ENCODE data around the gene PRG3.
"Not testable (repeated sequence)": the region's sequence is repeated elsewhere in the genome, so short reads cannot be mapped to it uniquely, and the experiment has no call there.

Gene PRG3

GRCh38 chr11:57409321-57410100, 28.6 kb upstream of the PRG3 start:
- H3K27ac ChIP-seq (ENCODE audit: insufficient read depth, low read length, poor library complexity, severe bottlenecking) = no peak overlapping the region
- peaks cover 15% of the 10 kb centered on the region for H3K36me3 ChIP-seq (ENCODE audit: control insufficient read depth, insufficient read depth, low read length)
- no peaks in the 10 kb centered on the region for H3K27me3 ChIP-seq (replicated peaks; ENCODE audit: control insufficient read depth, insufficient read depth, low read length, poor library complexity, severe bottlenecking)

GRCh38 chr11:57408771-57409170, 27.8 kb upstream of the PRG3 start:
- no peaks in the 10 kb centered on the region for H3K9me3 ChIP-seq (ENCODE audit: control insufficient read depth, low read length)
- peaks cover 10% of the 10 kb centered on the region for H3K36me3 ChIP-seq (ENCODE audit: control insufficient read depth, insufficient read depth, low read length)
- no peaks in the 10 kb centered on the region for H3K4me1 ChIP-seq (ENCODE audit: control insufficient read depth, insufficient read depth, low read length, poor library complexity, severe bottlenecking)
- H3K27me3 ChIP-seq (replicated peaks; ENCODE audit: control insufficient read depth, insufficient read depth, low read length, poor library complexity, severe bottlenecking) = no peaks in the 10 kb centered on the region
- DNase-seq = no peak
- H3K27ac ChIP-seq (ENCODE audit: insufficient read depth, low read length, poor library complexity, severe bottlenecking) = no peak overlapping the region
- H3K4me3 ChIP-seq (ENCODE audit: insufficient read depth, low read depth, low read length, poor library complexity, severe bottlenecking) = no peak overlapping the region

More at GRCh38 chr11:57409321-57410100, 28.6 kb upstream of the PRG3 start:
- no peak for DNase-seq
- H3K9me3 ChIP-seq (ENCODE audit: control insufficient read depth, low read length) = no peaks in the 10 kb centered on the region
- H3K4me1 ChIP-seq (ENCODE audit: control insufficient read depth, insufficient read depth, low read length, poor library complexity, severe bottlenecking) = no peaks in the 10 kb centered on the region
- H3K4me3 ChIP-seq (ENCODE audit: insufficient read depth, low read depth, low read length, poor library complexity, severe bottlenecking) = no peak overlapping the region

GRCh38 chr11:57407941-57408475, 27.1 kb upstream of the PRG3 start:
- H3K27me3 ChIP-seq (replicated peaks; ENCODE audit: control insufficient read depth, insufficient read depth, low read length, poor library complexity, severe bottlenecking) = no peaks in the 10 kb centered on the region
- no peak overlapping the region for H3K4me3 ChIP-seq (ENCODE audit: insufficient read depth, low read depth, low read length, poor library complexity, severe bottlenecking)
- H3K4me1 ChIP-seq (ENCODE audit: control insufficient read depth, insufficient read depth, low read length, poor library complexity, severe bottlenecking) = no peaks in the 10 kb centered on the region
- no peak overlapping the region for H3K27ac ChIP-seq (ENCODE audit: insufficient read depth, low read length, poor library complexity, severe bottlenecking)
- H3K9me3 ChIP-seq (ENCODE audit: control insufficient read depth, low read length) = no peaks in the 10 kb centered on the region
- no peak for DNase-seq
- peaks cover 8% of the 10 kb centered on the region for H3K36me3 ChIP-seq (ENCODE audit: control insufficient read depth, insufficient read depth, low read length)

GRCh38 chr11:57407010-57407920, 26.3 kb upstream of the PRG3 start:
- no peaks in the 10 kb centered on the region for H3K27me3 ChIP-seq (replicated peaks; ENCODE audit: control insufficient read depth, insufficient read depth, low read length, poor library complexity, severe bottlenecking)
- H3K4me1 ChIP-seq (ENCODE audit: control insufficient read depth, insufficient read depth, low read length, poor library complexity, severe bottlenecking) = no peaks in the 10 kb centered on the region
- H3K36me3 ChIP-seq (ENCODE audit: control insufficient read depth, insufficient read depth, low read length) = peaks cover 8% of the 10 kb centered on the region
- H3K4me3 ChIP-seq (ENCODE audit: insufficient read depth, low read depth, low read length, poor library complexity, severe bottlenecking) = no peak overlapping the region
- no peak overlapping the region for H3K27ac ChIP-seq (ENCODE audit: insufficient read depth, low read length, poor library complexity, severe bottlenecking)
- H3K9me3 ChIP-seq (ENCODE audit: control insufficient read depth, low read length) = no peaks in the 10 kb centered on the region
- no peak for DNase-seq

- Histone ChIP-seq H3K4me1 (ENCODE audit: control insufficient read depth, insufficient read depth, low read length, poor library complexity, severe bottlenecking) (no peaks in the 10 kb centered on the region), H3K27me3 (replicated peaks; ENCODE audit: control insufficient read depth, insufficient read depth, low read length, poor library complexity, severe bottlenecking) (no peaks in the 10 kb centered on the region), H3K36me3 (ENCODE audit: control insufficient read depth, insufficient read depth, low read length) (peaks cover 8% of the 10 kb centered on the region), H3K9me3 (ENCODE audit: control insufficient read depth, low read length) (no peaks in the 10 kb centered on the region), H3K27ac (ENCODE audit: insufficient read depth, low read length, poor library complexity, severe bottlenecking) (no peak overlapping the region), H3K4me3 (ENCODE audit: insufficient read depth, low read depth, low read length, poor library complexity, severe bottlenecking) (no peak overlapping the region)
- DNase-seq = no peak
Observed at GRCh38 chr11:57406337-57406904, 25.5 kb upstream of the PRG3 start.

- Histone ChIP-seq H3K27ac (ENCODE audit: insufficient read depth, low read length, poor library complexity, severe bottlenecking) (no peak overlapping the region), H3K27me3 (replicated peaks; ENCODE audit: control insufficient read depth, insufficient read depth, low read length, poor library complexity, severe bottlenecking) (no peaks in the 10 kb centered on the region), H3K4me1 (ENCODE audit: control insufficient read depth, insufficient read depth, low read length, poor library complexity, severe bottlenecking) (no peaks in the 10 kb centered on the region), H3K9me3 (ENCODE audit: control insufficient read depth, low read length) (no peaks in the 10 kb centered on the region), H3K4me3 (ENCODE audit: insufficient read depth, low read depth, low read length, poor library complexity, severe bottlenecking) (no peak overlapping the region), H3K36me3 (ENCODE audit: control insufficient read depth, insufficient read depth, low read length) (peaks cover 8% of the 10 kb centered on the region)
- no peak for DNase-seq
Observed at GRCh38 chr11:57405271-57405860, 24.4 kb upstream of the PRG3 start.

- Histone ChIP-seq H3K27ac (ENCODE audit: insufficient read depth, low read length, poor library complexity, severe bottlenecking) (no peak overlapping the region), H3K4me3 (ENCODE audit: insufficient read depth, low read depth, low read length, poor library complexity, severe bottlenecking) (no peak overlapping the region), H3K27me3 (replicated peaks; ENCODE audit: control insufficient read depth, insufficient read depth, low read length, poor library complexity, severe bottlenecking) (no peaks in the 10 kb centered on the region), H3K9me3 (ENCODE audit: control insufficient read depth, low read length) (no peaks in the 10 kb centered on the region), H3K36me3 (ENCODE audit: control insufficient read depth, insufficient read depth, low read length) (peaks cover 8% of the 10 kb centered on the region), H3K4me1 (ENCODE audit: control insufficient read depth, insufficient read depth, low read length, poor library complexity, severe bottlenecking) (no peaks in the 10 kb centered on the region)
- DNase-seq = no peak
Observed at GRCh38 chr11:57403802-57404147, 22.8 kb upstream of the PRG3 start.

- H3K9me3 ChIP-seq (ENCODE audit: control insufficient read depth, low read length); H3K27me3 ChIP-seq (replicated peaks; ENCODE audit: control insufficient read depth, insufficient read depth, low read length, poor library complexity, severe bottlenecking); H3K4me1 ChIP-seq (ENCODE audit: control insufficient read depth, insufficient read depth, low read length, poor library complexity, severe bottlenecking); H3K4me3 ChIP-seq (ENCODE audit: insufficient read depth, low read depth, low read length, poor library complexity, severe bottlenecking); H3K27ac ChIP-seq (ENCODE audit: insufficient read depth, low read length, poor library complexity, severe bottlenecking); DNase-seq; H3K36me3 ChIP-seq (ENCODE audit: control insufficient read depth, insufficient read depth, low read length): not testable (repeated sequence)
Observed at GRCh38 chr11:57403003-57403801, 22.3 kb upstream of the PRG3 start.

All from effector memory CD4-positive, alpha-beta T cell (primary cell).